Cardiac muscle cell (in vitro differentiated cells and primary cell): Measurements from ENCODE around the gene RNF182. TPM values are rescaled to one million over a fixed set of nuclear protein-coding genes. Genes with fewer than 3 reads are reported as not detected.

Experiments used
- DNase-seq, 2 donors: peaks; one replicate each; pipeline versions ENCODE4 v3.0.0 to v3.0.0-alpha.2; 2010 to 2017; ENCODE audit warnings: low read depth in 1 of 2, low spot score in 1 of 2
- H3K27ac ChIP-seq: fragments of 200-600 bp; sonication (generic); 2 replicates; pipeline ENCODE4 v1.5.1; 2016
- H3K27me3 ChIP-seq: fragments of 200-600 bp; sonication (generic); 2 replicates; pipeline ENCODE4 v1.6.0; 2016; ENCODE audit warnings: control low read depth
- H3K36me3 ChIP-seq: fragments of 200-600 bp; sonication (generic); 2 replicates; pipeline ENCODE4 v1.5.1; 2016; ENCODE audit warnings: control low read depth
- H3K4me1 ChIP-seq: fragments of 200-600 bp; sonication (generic); 2 replicates; pipeline ENCODE4 v1.8.1; 2017; ENCODE audit warnings: low read depth, mild to moderate bottlenecking, mixed run types
- H3K4me3 ChIP-seq: fragments of 200-600 bp; sonication (generic); 2 replicates; pipeline ENCODE4 v1.5.1; 2016; ENCODE audit warnings: mild to moderate bottlenecking
- H3K9me3 ChIP-seq: fragments of 200-600 bp; sonication (generic); 2 replicates; pipeline ENCODE4 v1.5.1; 2017; ENCODE audit warnings: low read depth, mild to moderate bottlenecking, control low read depth
- CTCF ChIP-seq: IDR thresholded peaks from 2 replicates; pipeline ENCODE4 v1.5.1; 2012; ENCODE audit warnings: low read depth, mild to moderate bottlenecking, low read length
- polyA plus RNA-seq: library from polyadenylated mRNA; unstranded; fragments of >200 nt; fragmentation: Nextera tagmentation; extraction: Ambion mirVana; gene quantifications from 2 replicates; pipeline ENCODE4 v1.2.1, GENCODE V29; 2016
- total RNA-seq: library from RNA; depleted of rRNA; stranded (reverse); fragments of >200 nt; gene quantifications from 2 replicates; pipeline ENCODE4 v1.2.3, GENCODE V29; 2016

The RNF182 gene
- total and polyA plus RNA-seq, 2 experiments from 2014 or later: 1.1 to 1.3 TPM

GRCh38 chr6:14020551-14020950 is 95.8 kb downstream of the RNF182 start:
- Histone ChIP-seq H3K4me3 (no peak overlapping the region), H3K27ac (no peak overlapping the region), H3K27me3 (peaks cover 19% of the 10 kb centered on the region), H3K36me3 (no peaks in the 10 kb centered on the region), H3K4me1 (no peaks in the 10 kb centered on the region), H3K9me3 (no peaks in the 10 kb centered on the region)
- TF ChIP-seq CTCF: no peak
- no peak for DNase-seq

- no peaks in the 10 kb centered on the region for H3K36me3 ChIP-seq
- no peak for DNase-seq
- H3K4me1 ChIP-seq: no peaks in the 10 kb centered on the region
- H3K27me3 ChIP-seq: peaks cover 22% of the 10 kb centered on the region
- H3K9me3 ChIP-seq: no peaks in the 10 kb centered on the region
- TF ChIP-seq CTCF: no peak
- H3K4me3 ChIP-seq: no peak overlapping the region
- no peak overlapping the region for H3K27ac ChIP-seq
Observed at GRCh38 chr6:14021449-14021848, 96.7 kb downstream of the RNF182 start.

GRCh38 chr6:14022673-14023072 is 97.9 kb downstream of the RNF182 start:
- Histone ChIP-seq H3K27me3 (peaks cover 17% of the 10 kb centered on the region), H3K4me1 (no peaks in the 10 kb centered on the region), H3K36me3 (no peaks in the 10 kb centered on the region), H3K9me3 (no peaks in the 10 kb centered on the region), H3K27ac (no peak overlapping the region), H3K4me3 (no peak overlapping the region)
- no peak for TF ChIP-seq CTCF
- no peak for DNase-seq

- DNase-seq: no peak
- Histone ChIP-seq H3K36me3 (no peaks in the 10 kb centered on the region), H3K9me3 (no peaks in the 10 kb centered on the region), H3K27me3 (peaks cover 8% of the 10 kb centered on the region), H3K27ac (no peak overlapping the region), H3K4me1 (no peaks in the 10 kb centered on the region), H3K4me3 (no peak overlapping the region)
- no peak for TF ChIP-seq CTCF
Observed at GRCh38 chr6:14023855-14024254, 99.1 kb downstream of the RNF182 start.

GRCh38 chr6:14025160-14025559 is 100.4 kb downstream of the RNF182 start:
- no peak overlapping the region for H3K4me3 ChIP-seq
- DNase-seq: no peak
- H3K9me3 ChIP-seq: no peaks in the 10 kb centered on the region
- no peaks in the 10 kb centered on the region for H3K36me3 ChIP-seq
- no peak overlapping the region for H3K27ac ChIP-seq
- TF ChIP-seq CTCF: no peak
- H3K27me3 ChIP-seq: peaks cover 6% of the 10 kb centered on the region
- H3K4me1 ChIP-seq: no peaks in the 10 kb centered on the region
